Renal pelvis (tissue), 4 donors: ENCODE measurements around the gene RNF13. TPM values are rescaled to one million over a fixed set of nuclear protein-coding genes. Genes with fewer than 3 reads are reported as not detected.
"Not testable (repeated sequence)": the region's sequence is repeated elsewhere in the genome, so short reads cannot be mapped to it uniquely, and the experiment has no call there.

Source experiments
- DNase-seq: peaks from one replicate; pipeline ENCODE4 v3.0.0-alpha.2; 2013
- polyA plus RNA-seq, 3 donors: library from polyadenylated mRNA; unstranded; fragments of 120-200 nt; gene quantifications; one replicate each; pipeline ENCODE4 v1.2.1, GENCODE V29; 2013; ENCODE audit not compliant: insufficient read length in 3 of 3

Gene RNF13
- polyA plus RNA-seq, 3 donors, result 79.1 to 91.5 (median 80.4) TPM

DNA sequence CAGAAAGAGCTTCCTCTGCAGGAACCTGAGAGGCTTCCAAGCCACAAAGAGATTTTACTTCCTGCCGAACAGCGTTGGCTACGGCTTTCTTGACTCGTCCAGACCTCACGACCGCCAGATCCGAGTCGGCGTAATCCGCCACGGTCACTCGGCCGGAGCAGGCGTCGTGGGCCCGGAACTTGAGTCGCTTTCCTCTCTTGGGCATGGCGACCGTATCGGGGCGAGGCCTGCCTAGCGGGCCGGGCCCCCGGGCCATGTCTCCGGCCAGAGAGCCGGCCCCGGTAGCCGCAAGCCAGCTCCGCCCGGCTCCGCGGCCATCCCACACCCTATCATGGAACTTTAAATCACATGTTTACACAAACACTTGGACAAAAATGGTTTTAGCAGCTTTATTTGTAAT is 170.0 kb downstream of the RNF13 start:
- not testable (repeated sequence) for DNase-seq

DNA sequence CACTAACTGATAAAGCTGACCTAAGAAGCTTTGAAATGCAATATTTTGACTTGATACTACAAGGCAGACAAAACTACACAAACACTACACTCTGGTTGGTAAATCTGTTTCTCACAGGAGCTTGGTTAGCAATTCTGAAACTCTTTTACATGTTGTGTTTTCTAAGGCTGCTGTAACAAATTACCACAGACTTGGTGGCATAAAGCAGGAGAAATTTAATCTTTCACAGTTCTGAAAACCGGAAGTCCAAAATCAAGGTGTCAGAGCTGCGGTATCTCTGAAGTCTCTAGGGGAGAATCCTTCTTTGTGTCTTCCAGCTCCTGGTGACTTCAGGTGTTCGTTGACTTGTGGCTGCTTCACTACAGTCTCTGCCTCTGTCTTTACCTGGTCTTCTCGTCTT is 170.6 kb downstream of the RNF13 start:
- DNase-seq, result no peak

DNA sequence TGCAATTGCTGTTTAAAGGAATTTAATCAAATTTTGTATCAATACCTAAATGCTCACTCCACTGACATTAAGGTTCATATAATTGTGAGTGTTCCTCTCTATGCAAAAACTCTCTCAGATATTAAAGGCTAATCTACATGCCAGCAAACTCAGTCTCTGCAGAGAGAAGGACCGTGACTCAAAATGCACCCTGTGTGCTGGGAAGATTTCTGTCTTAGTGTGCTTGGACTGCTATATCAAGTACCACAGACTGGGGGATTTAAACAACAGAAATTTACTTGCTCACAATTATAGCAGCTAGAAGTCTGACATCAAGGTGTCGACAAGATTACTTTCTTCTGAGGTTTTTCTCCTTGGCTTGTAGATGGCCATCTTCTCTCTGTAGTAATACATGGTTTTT is 176.3 kb downstream of the RNF13 start:
- DNase-seq, result no peak

DNA sequence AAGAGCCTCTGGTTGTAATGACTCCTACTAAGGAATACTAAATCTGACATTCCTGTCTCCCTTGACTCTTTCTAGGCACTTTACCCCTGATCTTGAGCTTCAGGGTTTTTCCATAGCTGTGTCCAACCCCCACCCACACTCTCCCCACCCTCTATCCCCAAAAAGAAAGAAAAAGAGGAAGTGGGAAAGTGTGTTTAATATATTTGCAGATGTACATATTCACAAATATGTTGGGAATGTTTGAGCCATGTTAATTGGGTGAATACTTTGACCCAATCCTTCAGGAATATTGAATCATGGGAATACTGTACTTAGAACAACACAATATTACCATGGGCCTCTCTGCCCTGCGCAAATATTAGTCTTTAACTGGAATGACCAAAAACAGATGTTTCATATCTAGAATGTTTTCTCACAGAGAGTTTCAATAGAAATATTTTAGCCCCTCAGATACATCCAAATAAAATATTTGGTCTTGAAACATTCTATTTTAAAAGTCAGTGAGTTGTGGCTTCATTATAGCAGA is 177.5 kb downstream of the RNF13 start:
- DNase-seq, result no peak

DNA sequence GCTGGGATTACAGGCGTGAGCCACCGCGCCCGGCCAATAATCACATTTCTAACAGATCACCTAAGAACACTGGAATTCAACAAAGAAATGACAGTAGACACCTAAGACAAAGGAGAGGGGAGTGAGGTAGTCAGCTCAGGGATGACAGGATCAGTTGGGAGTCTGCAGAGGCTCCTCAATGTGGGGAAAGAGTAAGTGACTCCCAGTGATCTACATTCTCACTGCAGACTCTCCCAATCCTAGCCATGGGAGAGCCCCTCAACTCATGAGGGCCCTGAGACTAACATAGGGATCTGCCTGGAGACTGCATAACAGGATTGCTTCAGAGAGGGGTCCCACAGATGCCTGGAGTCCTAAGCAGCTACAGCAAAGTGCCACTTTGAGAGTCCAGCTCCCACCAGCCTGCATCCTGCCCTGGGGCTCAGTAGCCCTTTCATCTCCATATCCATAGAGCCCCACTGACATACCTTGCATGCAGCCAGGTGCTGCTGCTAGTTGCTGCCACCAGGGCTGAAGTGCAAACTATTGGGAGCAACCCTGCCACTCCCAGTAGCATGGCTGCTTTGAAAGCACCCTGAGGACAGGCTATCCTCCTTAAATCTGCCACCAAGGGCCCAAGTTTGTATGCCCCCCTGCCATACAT is 179.5 kb downstream of the RNF13 start:
- DNase-seq, result no peak

DNA sequence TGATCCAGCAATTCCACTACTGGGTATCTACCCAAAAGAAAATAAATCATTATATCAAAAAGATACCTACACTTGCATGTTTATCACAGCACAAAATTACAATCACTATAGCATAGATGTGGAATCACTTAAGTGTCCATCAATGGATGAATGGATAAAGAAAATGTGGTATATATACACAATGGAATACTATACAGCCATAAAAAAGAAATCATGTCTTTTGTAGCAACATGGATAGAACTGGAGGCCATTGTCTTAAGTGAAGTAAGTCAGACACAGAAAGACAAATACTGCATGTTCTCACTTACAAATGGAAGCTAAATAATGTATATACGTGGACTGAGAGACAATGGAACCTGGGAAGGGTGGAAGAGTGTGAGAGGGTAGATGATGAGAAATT is 185.9 kb downstream of the RNF13 start:
- DNase-seq, result no peak

DNA sequence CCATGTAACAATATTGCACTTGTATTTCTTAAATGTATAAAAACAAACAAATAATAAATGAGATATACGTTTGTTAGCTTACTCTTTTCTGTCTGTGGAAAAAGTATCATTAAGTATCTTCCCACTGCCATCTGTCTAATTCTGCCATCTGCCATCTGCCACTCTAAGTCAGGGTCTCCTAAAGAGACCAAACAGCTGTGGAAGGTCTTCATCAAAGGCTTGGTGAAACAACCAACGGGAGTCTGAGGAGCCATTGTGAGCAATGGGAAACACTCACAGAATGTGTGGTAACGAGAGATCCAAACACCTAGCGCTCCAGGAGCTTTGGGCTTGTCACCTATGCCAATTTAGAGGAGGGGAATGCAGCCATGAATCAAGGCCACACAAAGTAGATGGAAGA is 186.4 kb downstream of the RNF13 start:
- no peak for DNase-seq

DNA sequence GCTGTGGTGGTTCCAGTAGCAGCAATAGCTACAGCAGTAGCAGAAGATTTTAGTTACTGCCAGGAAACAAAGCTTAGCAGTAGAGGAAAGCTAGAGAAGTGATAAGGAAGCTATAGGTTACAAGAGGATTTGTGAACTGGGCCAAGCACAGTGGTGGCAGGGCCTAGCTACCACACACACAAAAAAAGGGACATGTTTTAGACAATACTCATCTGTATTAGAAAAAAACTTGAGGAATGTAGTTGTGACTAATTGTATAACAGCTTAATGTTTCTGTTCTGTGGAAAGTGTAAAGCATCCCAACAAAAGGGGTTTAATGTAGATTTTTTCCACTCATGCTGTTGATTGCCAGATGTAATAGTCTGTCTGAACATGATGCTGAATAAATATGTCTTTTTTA is 187.6 kb downstream of the RNF13 start:
- DNase-seq, result no peak

DNA sequence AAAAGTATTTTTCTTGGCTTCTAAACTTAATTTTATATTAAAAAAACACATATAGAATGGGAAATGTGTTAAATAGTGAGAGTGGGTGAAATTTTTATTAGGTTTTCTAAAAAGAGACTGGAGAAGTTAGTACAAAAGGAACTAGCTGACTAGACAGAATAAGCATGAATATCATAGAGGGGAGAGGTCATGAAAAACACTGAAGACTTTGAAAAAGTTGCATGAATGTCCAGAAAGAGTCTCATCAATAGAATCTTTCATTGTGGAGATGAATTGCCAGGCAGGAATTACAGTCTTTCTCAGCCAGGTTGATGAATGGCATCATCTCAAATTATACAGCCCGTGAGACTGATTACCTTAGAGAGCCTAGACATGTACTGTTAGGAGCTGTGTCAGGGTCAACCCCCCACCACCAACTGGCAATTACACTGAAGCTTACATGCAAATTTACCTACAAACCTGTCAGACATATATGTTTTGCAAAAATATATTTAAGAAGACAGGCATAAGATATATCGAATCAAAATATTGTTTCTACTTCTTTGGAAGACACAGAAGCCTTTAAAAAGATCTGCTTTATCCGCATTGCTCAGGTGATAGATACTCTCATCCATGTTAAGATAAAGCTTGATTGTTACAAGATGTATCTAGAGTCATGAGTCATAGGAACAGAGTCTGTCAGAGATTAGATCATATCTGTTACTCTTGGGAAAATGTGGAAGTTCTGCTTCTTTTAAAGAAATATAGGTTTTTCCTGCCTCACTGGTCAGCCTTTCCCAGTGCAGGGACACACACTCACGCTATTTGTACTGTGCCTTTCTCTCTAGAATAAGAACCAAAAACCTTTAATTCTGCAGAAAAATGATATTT is 192.5 kb downstream of the RNF13 start:
- DNase-seq, result no peak

DNA sequence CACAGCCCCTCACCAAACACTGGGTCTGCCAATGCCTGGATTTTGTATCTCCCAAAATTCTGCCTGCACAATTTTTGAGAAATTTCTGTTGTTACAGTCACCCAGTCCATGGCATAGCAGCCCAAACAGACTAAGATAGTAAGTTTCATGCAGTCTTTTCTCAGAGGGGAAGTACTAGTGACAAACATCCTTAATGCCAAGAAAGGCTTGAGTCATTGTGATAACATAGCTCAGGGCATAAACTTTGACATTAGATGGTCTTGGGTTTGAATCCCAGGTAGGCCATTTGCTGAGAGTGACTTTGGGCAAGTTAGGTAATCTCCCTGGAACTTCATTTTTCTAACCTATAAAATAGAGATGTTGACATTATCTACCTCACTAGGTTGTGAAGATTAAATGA is 193.8 kb downstream of the RNF13 start:
- no peak for DNase-seq

Other genes starting within 250 kb of the RNF13 start
- gene WWTR1, start 155.2 kb upstream of the RNF13 start, polyA plus RNA-seq, result 100 to 1,000 TPM in 2 of 3 donors, 10 to 100 TPM in 1; 88.7 to 119 (median 100) TPM
- gene COMMD2, start 60.7 kb upstream of the RNF13 start, polyA plus RNA-seq, result 10 to 100 TPM; 48.7 to 58.7 (median 58.4) TPM
- under 1 TPM in 1 of 3 donors, not detected in 2; 0.33 TPM for gene ANKUB1, start 20.7 kb upstream of the RNF13 start, polyA plus RNA-seq
- 100 to 1,000 TPM; 388 to 435 (median 423) TPM for gene PFN2, start 157.7 kb downstream of the RNF13 start, polyA plus RNA-seq